NB4 (cell line): ENCODE results near the gene CTIF.

Source experiments
- DNase-seq: peaks from one replicate; pipeline ENCODE4 v3.0.0; 2010; ENCODE audit warnings: low read depth
- H3K4me3 ChIP-seq: one replicate; pipeline ENCODE4 v1.5.1; 2011; ENCODE audit warnings: mild to moderate bottlenecking, low read depth, low read length, moderate library complexity
- CTCF ChIP-seq: IDR thresholded peaks from one replicate; pipeline ENCODE4 v1.5.1; 2012; ENCODE audit warnings: low read depth, low read length
- MYC ChIP-seq: IDR thresholded peaks from 2 replicates; pipeline ENCODE4 v1.6.1; 2011; ENCODE audit warnings: low read depth, low read length
- POLR2A ChIP-seq: IDR thresholded peaks from 2 replicates; pipeline ENCODE4 v1.6.1; 2011; ENCODE audit warnings: mild to moderate bottlenecking; ENCODE audit not compliant: insufficient read length; ENCODE audit errors: extremely low read depth
- TF ChIP-seq, protein P1 (sequence below): IDR thresholded peaks from 2 replicates; pipeline ENCODE4 v1.6.1; 2011; ENCODE audit warnings: low read depth, low read length

CTIF gene

GRCh38 chr18:48749768-48750167, 210.9 kb downstream of the CTIF start:
- H3K4me3 ChIP-seq = no peak overlapping the region
- TF ChIP-seq, protein P1, sequence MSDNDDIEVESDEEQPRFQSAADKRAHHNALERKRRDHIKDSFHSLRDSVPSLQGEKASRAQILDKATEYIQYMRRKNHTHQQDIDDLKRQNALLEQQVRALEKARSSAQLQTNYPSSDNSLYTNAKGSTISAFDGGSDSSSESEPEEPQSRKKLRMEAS = no peak
- TF ChIP-seq POLR2A (no peak), MYC (no peak), CTCF (no peak)
- no peak for DNase-seq

DNA sequence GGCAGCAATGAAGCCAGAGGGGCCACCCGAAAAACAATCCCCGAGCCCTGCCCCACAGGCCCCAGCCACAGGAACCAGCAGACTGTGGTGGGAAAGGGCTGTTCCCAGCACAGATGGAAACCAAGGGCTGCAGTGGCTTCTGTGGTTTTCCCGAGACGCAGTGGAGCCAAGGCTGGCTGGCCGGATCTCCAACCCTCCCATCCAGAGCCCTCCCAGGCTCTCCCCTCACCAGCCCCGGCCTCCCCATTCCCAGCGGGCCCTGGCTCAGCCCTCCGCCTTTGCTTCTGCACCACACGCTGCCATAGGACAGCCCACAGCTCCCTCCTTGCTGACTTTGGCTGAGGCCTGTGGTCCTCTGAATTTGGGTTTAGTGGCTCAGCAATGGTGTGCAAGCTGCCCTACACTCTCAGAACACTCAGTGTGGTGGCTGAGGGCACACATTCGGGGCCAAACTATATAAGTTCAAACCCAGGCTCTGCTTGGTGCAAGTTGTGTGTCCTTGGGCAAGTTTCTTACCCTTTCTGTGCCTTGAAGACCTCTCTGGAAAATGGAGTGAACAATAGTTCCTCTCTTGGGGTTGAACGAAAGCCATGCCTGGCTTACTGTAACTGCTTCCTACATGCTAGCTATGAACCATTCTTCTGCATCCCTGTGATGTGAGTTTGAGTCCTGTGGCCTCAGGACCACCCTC, 211.8 kb downstream of the CTIF start:
- TF ChIP-seq CTCF = no peak
- no peak for TF ChIP-seq MYC
- TF ChIP-seq, protein P1 = no peak
- no peak for TF ChIP-seq POLR2A
- no peak for DNase-seq
- H3K4me3 ChIP-seq = no peak overlapping the region

- no peak overlapping the region for H3K4me3 ChIP-seq
- DNase-seq = no peak
- TF ChIP-seq, protein P1 = no peak
- TF ChIP-seq POLR2A = no peak
- no peak for TF ChIP-seq CTCF
- TF ChIP-seq MYC = no peak
These were observed 213.1 kb downstream of the CTIF start for GRCh38 chr18:48751727-48752468.

GRCh38 chr18:48752478-48752877, 213.6 kb downstream of the CTIF start:
- no peak overlapping the region for H3K4me3 ChIP-seq
- TF ChIP-seq CTCF (no peak), MYC (no peak), POLR2A (no peak)
- TF ChIP-seq, protein P1 = no peak
- no peak for DNase-seq

GRCh38 chr18:48752928-48753327, 214.1 kb downstream of the CTIF start:
- no peak overlapping the region for H3K4me3 ChIP-seq
- DNase-seq = no peak
- TF ChIP-seq CTCF (no peak), MYC (no peak), POLR2A (no peak)
- TF ChIP-seq, protein P1 = no peak
